NB4 (cell line): ENCODE data around the gene EGLN3.

Experiments
- DNase-seq: peaks from one replicate; pipeline ENCODE4 v3.0.0; 2010; ENCODE audit warnings: low read depth
- H3K4me3 ChIP-seq: one replicate; pipeline ENCODE4 v1.5.1; 2011; ENCODE audit warnings: mild to moderate bottlenecking, low read depth, low read length, moderate library complexity
- CTCF ChIP-seq: IDR thresholded peaks from one replicate; pipeline ENCODE4 v1.5.1; 2012; ENCODE audit warnings: low read depth, low read length
- MAX ChIP-seq: IDR thresholded peaks from 2 replicates; pipeline ENCODE4 v1.6.1; 2011; ENCODE audit warnings: low read depth, low read length
- MYC ChIP-seq: IDR thresholded peaks from 2 replicates; pipeline ENCODE4 v1.6.1; 2011; ENCODE audit warnings: low read depth, low read length
- POLR2A ChIP-seq: IDR thresholded peaks from 2 replicates; pipeline ENCODE4 v1.6.1; 2011; ENCODE audit warnings: mild to moderate bottlenecking; ENCODE audit not compliant: insufficient read length; ENCODE audit errors: extremely low read depth

Gene EGLN3

DNA sequence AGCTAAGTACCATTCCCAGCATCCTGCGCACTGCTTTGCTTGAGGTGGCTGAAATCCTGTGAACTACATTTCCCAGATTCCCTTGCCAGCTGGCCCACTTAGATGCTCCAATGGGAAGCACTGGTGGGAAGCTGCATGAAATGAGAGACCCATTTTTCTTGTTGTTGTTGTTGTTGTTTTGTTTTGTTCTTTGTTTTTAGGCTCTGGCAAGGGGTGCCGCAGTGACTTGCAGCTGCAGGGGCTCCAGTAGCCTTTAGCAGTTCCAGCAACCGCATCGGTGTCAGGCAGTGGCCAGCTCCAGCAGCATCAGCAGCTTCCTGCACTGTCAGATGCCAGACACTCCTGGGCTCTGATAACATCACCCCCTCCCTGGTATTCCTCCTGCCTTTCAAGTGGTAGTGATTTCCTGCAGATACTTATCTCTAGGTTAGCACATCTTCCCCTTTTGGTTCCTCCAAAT lies 8.8 kb upstream of the EGLN3 start:
- TF ChIP-seq CTCF: no peak
- no peak for TF ChIP-seq MYC
- TF ChIP-seq MAX: no peak
- TF ChIP-seq POLR2A: no peak
- no peak overlapping the region for H3K4me3 ChIP-seq
- no peak for DNase-seq

- DNase-seq: no peak
- TF ChIP-seq MAX (no peak), MYC (no peak), CTCF (no peak), POLR2A (no peak)
- H3K4me3 ChIP-seq: no peak overlapping the region
Measured at GRCh38 chr14:33958605-33959226, 7.8 kb upstream of the EGLN3 start.

DNA sequence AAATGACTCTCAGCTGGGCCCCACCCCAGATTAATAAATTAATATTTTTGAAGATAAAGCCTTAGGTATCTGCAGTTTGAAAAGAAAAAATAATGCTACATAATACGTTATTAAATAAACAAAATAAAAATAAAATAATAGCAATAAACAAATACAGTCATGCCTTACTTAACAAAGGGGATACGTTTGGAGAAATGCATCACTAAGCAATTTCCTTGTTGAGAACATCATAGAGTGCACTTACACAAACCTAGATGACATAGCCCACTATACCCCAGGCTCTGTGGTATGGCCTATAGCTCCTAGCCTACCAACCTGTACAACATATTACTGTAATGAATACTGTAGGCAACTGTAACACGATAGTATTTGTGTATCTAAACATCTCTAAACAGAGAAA lies 7.1 kb upstream of the EGLN3 start:
- H3K4me3 ChIP-seq: no peak overlapping the region
- DNase-seq: no peak
- TF ChIP-seq POLR2A (no peak), MYC (no peak), CTCF (no peak), MAX (no peak)

DNA sequence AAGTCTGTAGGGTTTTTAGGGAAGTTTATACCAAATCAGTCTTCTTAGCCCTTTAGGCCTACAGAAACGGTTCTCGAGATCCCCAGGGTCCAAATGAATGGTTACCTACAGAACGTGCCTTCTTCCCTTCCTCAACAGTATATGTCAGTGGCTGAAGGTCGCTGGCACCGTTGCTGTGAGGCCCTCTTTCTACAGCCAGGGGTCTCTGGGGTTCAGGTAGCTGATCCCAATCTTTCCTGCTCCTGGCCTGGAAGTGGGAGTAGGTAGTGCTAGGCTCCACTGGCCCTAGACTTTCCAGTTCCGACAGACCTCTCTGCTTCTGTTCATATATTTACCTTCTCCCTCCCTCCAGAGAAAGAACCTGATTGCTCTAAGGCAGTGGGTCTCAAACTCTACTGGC lies 6.4 kb upstream of the EGLN3 start:
- DNase-seq: no peak
- H3K4me3 ChIP-seq: no peak overlapping the region
- TF ChIP-seq CTCF (no peak), MAX (no peak), POLR2A (no peak), MYC (no peak)

DNA sequence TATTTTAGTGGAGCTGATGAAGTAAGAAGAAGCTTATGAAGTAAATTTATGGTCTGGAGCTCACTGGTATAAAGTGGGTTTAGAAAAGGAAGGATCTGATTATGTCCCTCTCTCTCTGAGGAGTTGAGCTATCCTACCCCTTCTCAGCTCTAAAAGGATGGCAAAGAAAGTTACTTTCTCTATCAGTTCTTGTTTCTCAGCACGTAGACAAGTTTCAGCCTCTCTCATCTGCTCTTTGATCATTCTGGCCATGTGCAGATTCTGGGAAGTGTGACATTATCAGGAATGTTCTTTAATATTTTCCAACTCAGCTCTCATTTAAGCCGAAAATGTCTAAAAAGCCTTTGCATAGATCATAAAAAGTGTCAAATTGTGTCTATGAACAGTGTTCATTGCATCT lies 5.8 kb upstream of the EGLN3 start:
- DNase-seq: no peak
- TF ChIP-seq MYC (no peak), POLR2A (no peak), MAX (no peak), CTCF (no peak)
- no peak overlapping the region for H3K4me3 ChIP-seq

GRCh38 chr14:33954016-33954598 lies 3.2 kb upstream of the EGLN3 start:
- no peak for TF ChIP-seq POLR2A
- no peak for TF ChIP-seq MYC
- no peak for TF ChIP-seq MAX
- TF ChIP-seq CTCF: no peak
- H3K4me3 ChIP-seq: no peak overlapping the region
- no peak for DNase-seq
